GM19043 (cell line): ENCODE measurements around the gene GATA2.

Experiments used
- ATAC-seq: cut with Tn5 transposase; IDR thresholded peaks from one replicate; pipeline ENCODE4 v1.9.1; 2021; ENCODE audit warnings: low read depth; ENCODE audit not compliant: unreplicated experiment

GATA2 gene

GRCh38 chr3:128488991-128489673 is 3.9 kb downstream of the GATA2 start:
- ATAC-seq, result no peak

GRCh38 chr3:128488636-128488990 is 4.4 kb downstream of the GATA2 start:
- ATAC-seq, result no peak

- ATAC-seq, result no peak
Observed at GRCh38 chr3:128487813-128488635, 5.0 kb downstream of the GATA2 start.

GRCh38 chr3:128487538-128487812 is 5.5 kb downstream of the GATA2 start:
- no peak for ATAC-seq

- no peak for ATAC-seq
Observed at GRCh38 chr3:128486681-128487537, 6.1 kb downstream of the GATA2 start.

GRCh38 chr3:128486205-128486628 is 6.8 kb downstream of the GATA2 start:
- ATAC-seq, result no peak

- no peak for ATAC-seq
Observed at GRCh38 chr3:128485282-128486204, 7.5 kb downstream of the GATA2 start.

- ATAC-seq, result no peak
Observed at GRCh38 chr3:128484404-128485281, 8.4 kb downstream of the GATA2 start.

- no peak for ATAC-seq
Observed at GRCh38 chr3:128483657-128484403, 9.2 kb downstream of the GATA2 start.

GRCh38 chr3:128482666-128483656 is 10.0 kb downstream of the GATA2 start:
- ATAC-seq, result no peak

GRCh38 chr3:128482175-128482574 is 10.8 kb downstream of the GATA2 start:
- no peak for ATAC-seq

GRCh38 chr3:128481438-128481942 is 11.5 kb downstream of the GATA2 start:
- no peak for ATAC-seq

GRCh38 chr3:128480717-128481437 is 12.1 kb downstream of the GATA2 start:
- no peak for ATAC-seq

- no peak for ATAC-seq
Observed at GRCh38 chr3:128480278-128480677, 12.7 kb downstream of the GATA2 start.

- no peak for ATAC-seq
Observed at GRCh38 chr3:128479558-128480086, 13.4 kb downstream of the GATA2 start.
